ENCODE measurements around the gene SLC10A3. TPM values are rescaled to one million over a fixed set of nuclear protein-coding genes. Genes with fewer than 3 reads are reported as not detected.

SLC10A3 gene
- total and polyA plus RNA-seq, 7 donors, result 7.2 to 39.8 (median 15.7) TPM

DNA sequence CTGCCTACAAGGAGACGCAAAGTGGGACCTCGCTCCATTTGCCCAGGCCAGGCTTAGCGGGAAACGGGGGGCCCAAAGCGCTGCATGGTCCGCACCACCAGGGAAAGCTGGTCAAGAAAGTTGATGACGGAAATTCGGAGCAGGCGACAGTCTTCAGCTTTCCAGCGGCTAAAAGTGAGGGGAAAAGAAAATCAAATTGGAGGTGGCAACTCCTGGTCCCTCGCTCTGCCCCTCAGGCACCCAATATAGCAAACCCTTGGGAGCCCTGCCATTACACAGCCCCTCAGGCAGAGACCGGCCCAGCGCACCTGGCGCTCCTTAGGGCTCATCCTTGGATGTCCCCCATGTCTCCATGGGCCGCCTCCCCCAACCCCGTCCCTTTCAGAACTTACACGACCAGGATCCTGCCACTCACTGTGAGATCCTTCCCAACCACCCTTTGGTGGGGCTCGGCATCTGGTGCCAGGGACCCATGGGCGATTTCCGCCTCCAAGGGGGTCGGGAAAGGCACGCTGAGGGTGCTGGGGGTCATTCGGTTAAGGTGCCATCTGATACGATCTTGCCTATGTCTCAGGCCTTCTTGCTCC is 12.4 kb downstream of the SLC10A3 start:
- TF ChIP-seq, protein P1, sequence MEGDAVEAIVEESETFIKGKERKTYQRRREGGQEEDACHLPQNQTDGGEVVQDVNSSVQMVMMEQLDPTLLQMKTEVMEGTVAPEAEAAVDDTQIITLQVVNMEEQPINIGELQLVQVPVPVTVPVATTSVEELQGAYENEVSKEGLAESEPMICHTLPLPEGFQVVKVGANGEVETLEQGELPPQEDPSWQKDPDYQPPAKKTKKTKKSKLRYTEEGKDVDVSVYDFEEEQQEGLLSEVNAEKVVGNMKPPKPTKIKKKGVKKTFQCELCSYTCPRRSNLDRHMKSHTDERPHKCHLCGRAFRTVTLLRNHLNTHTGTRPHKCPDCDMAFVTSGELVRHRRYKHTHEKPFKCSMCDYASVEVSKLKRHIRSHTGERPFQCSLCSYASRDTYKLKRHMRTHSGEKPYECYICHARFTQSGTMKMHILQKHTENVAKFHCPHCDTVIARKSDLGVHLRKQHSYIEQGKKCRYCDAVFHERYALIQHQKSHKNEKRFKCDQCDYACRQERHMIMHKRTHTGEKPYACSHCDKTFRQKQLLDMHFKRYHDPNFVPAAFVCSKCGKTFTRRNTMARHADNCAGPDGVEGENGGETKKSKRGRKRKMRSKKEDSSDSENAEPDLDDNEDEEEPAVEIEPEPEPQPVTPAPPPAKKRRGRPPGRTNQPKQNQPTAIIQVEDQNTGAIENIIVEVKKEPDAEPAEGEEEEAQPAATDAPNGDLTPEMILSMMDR (IDR thresholded peaks at IDR 0.05), result no peak
- ATAC-seq, result no peak
- H3K27me3 ChIP-seq (ENCODE audit: insufficient read depth in 3 of 3, low read length in 2 of 3), result no peaks in the 10 kb centered on the region
- 57 to 91% (median 63%) methylated on average over 11 to 24 of the region's 24 CpGs for WGBS, 3 donors
- intact Hi-C loops (cut with DNase I), result no loop called here
- H3K4me3 ChIP-seq, result peak overlapping the region; percentile 64
- no peaks in the 10 kb centered on the region for H3K9me3 ChIP-seq
- peak in 1 of 2 donors; percentile 51 for DNase-seq
- peak overlapping the region; percentile 90 for H3K27ac ChIP-seq
- H3K36me3 ChIP-seq (ENCODE audit: insufficient read depth in 1 of 2, low read depth in 1 of 2), result no peaks in the 10 kb centered on the region
- no peaks in the 10 kb centered on the region for H3K4me1 ChIP-seq

GRCh38 chrX:154476821-154477220 is 13.6 kb downstream of the SLC10A3 start:
- peak in 1 of 2 donors; percentile 24 for DNase-seq
- 71 to 75% (median 74%) methylated on average over 8 of the region's 8 CpGs for WGBS, 3 donors

GRCh38 chrX:154473683-154474082 is 16.7 kb downstream of the SLC10A3 start:
- no peaks in the 10 kb centered on the region for H3K4me1 ChIP-seq
- intact Hi-C loops (cut with DNase I), result no loop called here
- DNase-seq (no peak), ATAC-seq (no peak)
- no peak overlapping the region for H3K27ac ChIP-seq
- H3K36me3 ChIP-seq (ENCODE audit: insufficient read depth in 1 of 2, low read depth in 1 of 2), result peaks cover 0 to 26% of the 10 kb centered on the region in 2 donors
- H3K9me3 ChIP-seq, result no peaks in the 10 kb centered on the region
- no peak overlapping the region for H3K4me3 ChIP-seq
- 59 to 86% (median 74%) methylated on average over 7 of the region's 7 CpGs for WGBS, 3 donors
- TF ChIP-seq, protein P1 (IDR thresholded peaks at IDR 0.05), result no peak
- no peaks in the 10 kb centered on the region for H3K27me3 ChIP-seq (ENCODE audit: insufficient read depth in 3 of 3, low read length in 2 of 3)

More at GRCh38 chrX:154476821-154477220, 13.6 kb downstream of the SLC10A3 start:
- intact Hi-C loops (cut with DNase I), result no loop called here
- no peak overlapping the region for H3K4me3 ChIP-seq
- H3K4me1 ChIP-seq, result no peaks in the 10 kb centered on the region
- no peaks in the 10 kb centered on the region for H3K36me3 ChIP-seq (ENCODE audit: insufficient read depth in 1 of 2, low read depth in 1 of 2)
- TF ChIP-seq, protein P1 (IDR thresholded peaks at IDR 0.05), result no peak
- no peak for ATAC-seq
- no peaks in the 10 kb centered on the region for H3K27me3 ChIP-seq (ENCODE audit: insufficient read depth in 3 of 3, low read length in 2 of 3)
- H3K27ac ChIP-seq, result no peak overlapping the region
- no peaks in the 10 kb centered on the region for H3K9me3 ChIP-seq

DNA sequence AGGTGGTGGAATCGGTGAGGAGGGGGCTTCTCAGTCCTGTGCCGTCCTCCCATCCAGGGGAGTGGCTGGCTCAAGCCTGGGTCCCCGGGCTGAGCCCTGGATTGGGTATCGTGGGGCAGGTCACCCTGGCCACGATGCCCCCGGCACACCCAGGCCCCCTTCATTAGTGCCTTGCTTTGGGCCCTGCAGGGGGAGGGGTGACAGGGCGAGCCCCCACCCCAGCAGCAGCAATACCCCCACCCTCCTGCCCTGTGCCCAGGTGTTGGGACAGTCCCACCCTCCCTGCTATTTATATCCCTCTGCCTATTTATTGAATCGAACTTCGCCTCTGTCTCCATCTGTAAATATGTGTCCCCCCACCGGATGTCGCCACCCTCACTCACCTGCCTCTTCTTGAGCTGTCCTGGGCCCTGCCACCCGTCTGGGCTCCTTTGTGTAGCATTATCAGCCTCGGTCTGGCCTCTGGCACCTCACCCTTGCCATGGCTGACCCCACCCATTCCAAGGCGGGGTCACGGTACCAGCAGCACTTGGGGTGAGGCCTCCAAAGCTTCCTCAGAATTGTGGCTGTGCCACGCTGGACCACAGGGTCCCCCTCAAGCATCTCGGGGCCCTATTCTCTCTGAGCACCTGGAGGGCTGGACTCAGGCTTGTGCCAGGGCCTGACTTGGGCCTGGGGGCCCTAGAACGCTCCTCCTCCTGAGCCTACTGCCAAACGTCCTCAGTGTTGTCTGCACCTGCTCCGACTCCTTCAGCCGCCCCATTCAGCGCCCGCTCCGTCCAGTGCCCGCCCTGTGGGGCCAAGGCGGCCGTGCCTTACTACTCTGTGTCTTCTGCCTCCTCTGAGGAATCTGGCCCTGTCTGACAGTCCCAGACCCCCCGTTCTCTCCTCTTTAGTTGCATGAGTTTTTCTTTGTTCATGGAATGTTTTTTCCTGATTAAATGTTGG is 17.5 kb downstream of the SLC10A3 start:
- TF ChIP-seq, protein P1 (IDR thresholded peaks at IDR 0.05), result no peak
- WGBS, 3 donors, result 76 to 83% (median 77%) methylated on average over 20 to 28 of the region's 28 CpGs
- ATAC-seq (no peak), DNase-seq (peak in 1 of 2 donors; percentile 38)
- intact Hi-C loops (cut with DNase I), result no loop called here
- H3K4me1 ChIP-seq, result no peaks in the 10 kb centered on the region
- no peak overlapping the region for H3K27ac ChIP-seq
- no peak overlapping the region for H3K4me3 ChIP-seq
- H3K27me3 ChIP-seq (ENCODE audit: insufficient read depth in 3 of 3, low read length in 2 of 3), result no peaks in the 10 kb centered on the region
- peaks cover 0 to 30% of the 10 kb centered on the region in 2 donors for H3K36me3 ChIP-seq (ENCODE audit: insufficient read depth in 1 of 2, low read depth in 1 of 2)
- H3K9me3 ChIP-seq, result no peaks in the 10 kb centered on the region

Measured in psoas muscle (tissue), 8 donors.